UCSD-AML1 (cell line): ENCODE data around the gene FAM50B.

Experiments used
- DNase-seq: peaks from one replicate; lab custom pipeline; 2025; ENCODE audit not compliant: unreplicated experiment; lab: John Stamatoyannopoulos, UW

Gene FAM50B

GRCh38 chr6:3893487-3893886, 44.3 kb downstream of the FAM50B start:
- DNase-seq, result no peak

GRCh38 chr6:3893917-3894316, 44.7 kb downstream of the FAM50B start:
- no peak for DNase-seq

GRCh38 chr6:3894590-3895311, 45.6 kb downstream of the FAM50B start:
- no peak for DNase-seq

- DNase-seq, result no peak
Observed at GRCh38 chr6:3895312-3895653, 46.1 kb downstream of the FAM50B start.

GRCh38 chr6:3895805-3896204, 46.6 kb downstream of the FAM50B start:
- no peak for DNase-seq

- no peak for DNase-seq
Observed at GRCh38 chr6:3898265-3898994, 49.3 kb downstream of the FAM50B start.

GRCh38 chr6:3899061-3899460, 49.9 kb downstream of the FAM50B start:
- no peak for DNase-seq

- DNase-seq, result no peak
Observed at GRCh38 chr6:3899970-3900439, 50.8 kb downstream of the FAM50B start.
